Body of pancreas (tissue), 4 donors: Measurements from ENCODE around the gene ADAMTS20. TPM values are rescaled to one million over a fixed set of nuclear protein-coding genes. Genes with fewer than 3 reads are reported as not detected.
"Not testable (repeated sequence)": the region's sequence is repeated elsewhere in the genome, so short reads cannot be mapped to it uniquely, and the experiment has no call there.

Experiments
- ATAC-seq: fragments of 150-250 bp; one replicate; pipeline ENCODE4 v1.9.1; 2016
- DNase-seq, 4 donors: peaks; one replicate each; pipeline ENCODE4 v3.0.0-alpha.2; 2019
- H3K27ac ChIP-seq, 4 donors: fragments of 200-600 bp; sonication (generic); 1 replicate in 3 of 4; 2 replicates in 1 of 4; pipeline versions ENCODE4 v1.5.1 to v1.6.1; 2016 to 2019; ENCODE audit warnings: mild to moderate bottlenecking in 1 of 4, mixed read lengths in 1 of 4, moderate library complexity in 1 of 4
- H3K27me3 ChIP-seq, 2 donors: fragments of 200-600 bp; sonication (generic); one replicate each; pipeline ENCODE4 v1.6.0; 2016; ENCODE audit warnings: mild to moderate bottlenecking in 1 of 2
- H3K36me3 ChIP-seq, 2 donors: fragments of 200-600 bp; sonication (generic); replicated peaks in 1 of 2; 2 replicates each; pipeline ENCODE4 v1.5.1; 2016; ENCODE audit warnings: low read depth in 2 of 2; ENCODE audit not compliant: insufficient read depth in 1 of 2
- H3K4me1 ChIP-seq: fragments of 200-600 bp; sonication (generic); one replicate; pipeline ENCODE4 v1.6.0; 2016
- H3K4me3 ChIP-seq, 2 donors: fragments of 200-600 bp; sonication (generic); 1 replicate in 1 of 2; 2 replicates in 1 of 2; pipeline ENCODE4 v1.5.1; 2016 to 2019
- H3K9me3 ChIP-seq, 3 donors: fragments of 200-600 bp; sonication (generic); 1 replicate in 2 of 3; 2 replicates in 1 of 3; pipeline ENCODE4 v1.5.1; 2016
- CTCF ChIP-seq, 7 experiments: fragments of 450-650 bp in 4 of 7; fragments of 200-600 bp in 3 of 7; sonication (generic) in 3 of 7; IDR thresholded peaks; one replicate each; pipeline ENCODE4 v1.5.1; 2016 to 2019; ENCODE audit warnings: antibody characterized with exemption in 7 of 7
- POLR2A ChIP-seq, 3 donors: fragments of 450-650 bp; IDR thresholded peaks; one replicate each; pipeline ENCODE4 v1.6.1; 2016; ENCODE audit warnings: antibody characterized with exemption in 3 of 3, mild to moderate bottlenecking in 2 of 3
- WGBS, 2 donors: methylation state at CpG; one replicate each; pipeline ENCODE4 v1.1.5; 2017; 5-methylcytosine and 5-hydroxymethylcytosine counted together
- intact Hi-C: fragments of 100-400 bp; cut with DNase I; formaldehyde crosslinking; loops from one replicate; pipeline ENCODE4 v1.15.1; 2023
- total RNA-seq, 2 donors: library from RNA; depleted of rRNA; stranded (reverse); fragments of >200 nt; gene quantifications; one replicate each; pipeline ENCODE4 v1.1.0, GENCODE V29; 2016

Gene ADAMTS20
- total RNA-seq, 2 donors from 2014 or later = not detected

- 3% methylated on average over 31 of the region's 31 CpGs; no CpG with 5 or more reads in 1 of the 2 donors for WGBS, 2 donors
- DNase-seq = no peak
- H3K9me3 ChIP-seq = no peaks in the 10 kb centered on the region
- no peaks in the 10 kb centered on the region for H3K27me3 ChIP-seq
- H3K27ac ChIP-seq = no peak overlapping the region
- peaks cover 10% of the 10 kb centered on the region for H3K4me1 ChIP-seq
- H3K4me3 ChIP-seq = no peak overlapping the region
- ATAC-seq = no peak
- TF ChIP-seq POLR2A (IDR thresholded peaks at IDR 0.05) = no peak
- TF ChIP-seq CTCF (IDR thresholded peaks at IDR 0.05) = no peak
- intact Hi-C loops = no loop called here
- H3K36me3 ChIP-seq = no peaks in the 10 kb centered on the region
Observed at GRCh38 chr12:43550831-43551271, 1.2 kb downstream of the ADAMTS20 start.

- H3K27ac ChIP-seq = no peak overlapping the region
- WGBS, 2 donors = 64 to 72% methylated on average over 3 of the region's 3 CpGs
- no peak overlapping the region for H3K4me3 ChIP-seq
- intact Hi-C loops = no loop called here
- H3K27me3 ChIP-seq = no peaks in the 10 kb centered on the region
- no peaks in the 10 kb centered on the region for H3K9me3 ChIP-seq
- H3K36me3 ChIP-seq = no peaks in the 10 kb centered on the region
- TF ChIP-seq POLR2A (IDR thresholded peaks at IDR 0.05) = no peak
- TF ChIP-seq CTCF (IDR thresholded peaks at IDR 0.05) = no peak
- H3K4me1 ChIP-seq = no peaks in the 10 kb centered on the region
- ATAC-seq (no peak), DNase-seq (no peak)
Observed at GRCh38 chr12:43544703-43545102, 7.3 kb downstream of the ADAMTS20 start.

GRCh38 chr12:43540470-43540869 is 11.5 kb downstream of the ADAMTS20 start:
- DNase-seq = no peak
- H3K4me1 ChIP-seq = no peaks in the 10 kb centered on the region
- no peak overlapping the region for H3K4me3 ChIP-seq
- peaks cover 0 to 5% (median 0%) of the 10 kb centered on the region in 3 donors for H3K9me3 ChIP-seq
- H3K27me3 ChIP-seq = no peaks in the 10 kb centered on the region
- TF ChIP-seq POLR2A (IDR thresholded peaks at IDR 0.05) = no peak
- no peak for TF ChIP-seq CTCF (IDR thresholded peaks at IDR 0.05)
- intact Hi-C loops = no loop called here
- no peaks in the 10 kb centered on the region for H3K36me3 ChIP-seq
- no peak for ATAC-seq
- H3K27ac ChIP-seq = no peak overlapping the region

GRCh38 chr12:43537675-43538074 is 14.3 kb downstream of the ADAMTS20 start:
- intact Hi-C loops, H3K27me3 ChIP-seq, H3K9me3 ChIP-seq, H3K4me3 ChIP-seq, H3K4me1 ChIP-seq, H3K36me3 ChIP-seq, H3K27ac ChIP-seq, ATAC-seq, DNase-seq: not testable (repeated sequence)

GRCh38 chr12:43516045-43516444 is 36.0 kb downstream of the ADAMTS20 start:
- no peaks in the 10 kb centered on the region for H3K9me3 ChIP-seq
- DNase-seq (no peak), ATAC-seq (no peak)
- 63% methylated on average over 3 of the region's 3 CpGs for WGBS, 2 donors
- intact Hi-C loops = no loop called here
- no peaks in the 10 kb centered on the region for H3K4me1 ChIP-seq
- no peaks in the 10 kb centered on the region for H3K36me3 ChIP-seq
- no peak for TF ChIP-seq POLR2A (IDR thresholded peaks at IDR 0.05)
- no peak for TF ChIP-seq CTCF (IDR thresholded peaks at IDR 0.05)
- no peaks in the 10 kb centered on the region for H3K27me3 ChIP-seq
- no peak overlapping the region for H3K4me3 ChIP-seq
- no peak overlapping the region for H3K27ac ChIP-seq
